ENCODE results near the gene RNASET2. TPM values are rescaled to one million over a fixed set of nuclear protein-coding genes. Genes with fewer than 3 reads are reported as not detected.

The RNASET2 gene
- total and polyA plus RNA-seq, 10 of the 15 experiments (the other 5 are each of a cell fraction or from before 2014, with no cell fraction given) = 5.5 to 225 (median 50.2) TPM

DNA sequence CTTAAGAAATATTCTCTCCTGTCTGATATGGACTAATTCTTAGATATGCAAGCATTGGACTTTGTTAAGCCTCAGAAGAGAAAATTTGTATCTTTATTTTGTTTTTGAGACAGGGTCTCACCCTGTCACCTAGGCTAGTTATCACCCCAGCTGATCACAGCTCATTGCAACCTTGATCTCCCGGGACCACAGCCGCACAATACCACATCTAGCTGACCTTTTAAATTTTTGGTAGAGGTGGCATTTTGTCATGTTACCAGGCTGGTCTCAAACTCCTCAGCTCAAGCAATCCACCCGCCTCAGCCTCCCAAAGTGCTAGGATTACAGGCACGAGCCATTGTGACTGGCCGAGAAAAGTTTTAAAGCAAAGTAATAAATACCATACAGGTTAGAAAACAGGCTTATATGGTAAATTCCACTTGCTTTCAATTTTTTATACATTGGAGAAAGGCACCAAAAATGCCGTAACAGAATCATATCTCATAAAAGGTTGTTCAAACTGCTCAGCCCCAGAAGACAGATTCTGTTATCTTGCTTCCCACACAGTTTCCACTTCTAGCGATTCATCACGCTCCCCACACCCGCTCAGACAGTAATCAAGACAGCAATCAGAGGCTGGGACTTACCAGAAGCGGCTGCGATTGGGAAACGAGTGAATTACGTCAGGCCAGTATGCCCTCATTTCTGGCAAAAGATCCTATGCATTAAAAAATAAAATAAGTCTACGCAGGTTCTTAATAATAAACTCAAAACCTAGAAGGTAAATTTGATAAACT lies 13.8 kb downstream of the RNASET2 start (continued):
- TF ChIP-seq HDAC2 (IDR thresholded peaks at IDR 0.05) (no peak), NR2F1 (conservative IDR thresholded peaks at IDR 0.05) (no peak)
- TF ChIP-seq, protein P1, sequence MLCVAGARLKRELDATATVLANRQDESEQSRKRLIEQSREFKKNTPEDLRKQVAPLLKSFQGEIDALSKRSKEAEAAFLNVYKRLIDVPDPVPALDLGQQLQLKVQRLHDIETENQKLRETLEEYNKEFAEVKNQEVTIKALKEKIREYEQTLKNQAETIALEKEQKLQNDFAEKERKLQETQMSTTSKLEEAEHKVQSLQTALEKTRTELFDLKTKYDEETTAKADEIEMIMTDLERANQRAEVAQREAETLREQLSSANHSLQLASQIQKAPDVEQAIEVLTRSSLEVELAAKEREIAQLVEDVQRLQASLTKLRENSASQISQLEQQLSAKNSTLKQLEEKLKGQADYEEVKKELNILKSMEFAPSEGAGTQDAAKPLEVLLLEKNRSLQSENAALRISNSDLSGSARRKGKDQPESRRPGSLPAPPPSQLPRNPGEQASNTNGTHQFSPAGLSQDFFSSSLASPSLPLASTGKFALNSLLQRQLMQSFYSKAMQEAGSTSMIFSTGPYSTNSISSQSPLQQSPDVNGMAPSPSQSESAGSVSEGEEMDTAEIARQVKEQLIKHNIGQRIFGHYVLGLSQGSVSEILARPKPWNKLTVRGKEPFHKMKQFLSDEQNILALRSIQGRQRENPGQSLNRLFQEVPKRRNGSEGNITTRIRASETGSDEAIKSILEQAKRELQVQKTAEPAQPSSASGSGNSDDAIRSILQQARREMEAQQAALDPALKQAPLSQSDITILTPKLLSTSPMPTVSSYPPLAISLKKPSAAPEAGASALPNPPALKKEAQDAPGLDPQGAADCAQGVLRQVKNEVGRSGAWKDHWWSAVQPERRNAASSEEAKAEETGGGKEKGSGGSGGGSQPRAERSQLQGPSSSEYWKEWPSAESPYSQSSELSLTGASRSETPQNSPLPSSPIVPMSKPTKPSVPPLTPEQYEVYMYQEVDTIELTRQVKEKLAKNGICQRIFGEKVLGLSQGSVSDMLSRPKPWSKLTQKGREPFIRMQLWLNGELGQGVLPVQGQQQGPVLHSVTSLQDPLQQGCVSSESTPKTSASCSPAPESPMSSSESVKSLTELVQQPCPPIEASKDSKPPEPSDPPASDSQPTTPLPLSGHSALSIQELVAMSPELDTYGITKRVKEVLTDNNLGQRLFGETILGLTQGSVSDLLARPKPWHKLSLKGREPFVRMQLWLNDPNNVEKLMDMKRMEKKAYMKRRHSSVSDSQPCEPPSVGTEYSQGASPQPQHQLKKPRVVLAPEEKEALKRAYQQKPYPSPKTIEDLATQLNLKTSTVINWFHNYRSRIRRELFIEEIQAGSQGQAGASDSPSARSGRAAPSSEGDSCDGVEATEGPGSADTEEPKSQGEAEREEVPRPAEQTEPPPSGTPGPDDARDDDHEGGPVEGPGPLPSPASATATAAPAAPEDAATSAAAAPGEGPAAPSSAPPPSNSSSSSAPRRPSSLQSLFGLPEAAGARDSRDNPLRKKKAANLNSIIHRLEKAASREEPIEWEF (IDR thresholded peaks at IDR 0.05; ENCODE audit: insufficient replicate concordance, low read depth, low read length) = no peak
- TF ChIP-seq, protein P2, sequence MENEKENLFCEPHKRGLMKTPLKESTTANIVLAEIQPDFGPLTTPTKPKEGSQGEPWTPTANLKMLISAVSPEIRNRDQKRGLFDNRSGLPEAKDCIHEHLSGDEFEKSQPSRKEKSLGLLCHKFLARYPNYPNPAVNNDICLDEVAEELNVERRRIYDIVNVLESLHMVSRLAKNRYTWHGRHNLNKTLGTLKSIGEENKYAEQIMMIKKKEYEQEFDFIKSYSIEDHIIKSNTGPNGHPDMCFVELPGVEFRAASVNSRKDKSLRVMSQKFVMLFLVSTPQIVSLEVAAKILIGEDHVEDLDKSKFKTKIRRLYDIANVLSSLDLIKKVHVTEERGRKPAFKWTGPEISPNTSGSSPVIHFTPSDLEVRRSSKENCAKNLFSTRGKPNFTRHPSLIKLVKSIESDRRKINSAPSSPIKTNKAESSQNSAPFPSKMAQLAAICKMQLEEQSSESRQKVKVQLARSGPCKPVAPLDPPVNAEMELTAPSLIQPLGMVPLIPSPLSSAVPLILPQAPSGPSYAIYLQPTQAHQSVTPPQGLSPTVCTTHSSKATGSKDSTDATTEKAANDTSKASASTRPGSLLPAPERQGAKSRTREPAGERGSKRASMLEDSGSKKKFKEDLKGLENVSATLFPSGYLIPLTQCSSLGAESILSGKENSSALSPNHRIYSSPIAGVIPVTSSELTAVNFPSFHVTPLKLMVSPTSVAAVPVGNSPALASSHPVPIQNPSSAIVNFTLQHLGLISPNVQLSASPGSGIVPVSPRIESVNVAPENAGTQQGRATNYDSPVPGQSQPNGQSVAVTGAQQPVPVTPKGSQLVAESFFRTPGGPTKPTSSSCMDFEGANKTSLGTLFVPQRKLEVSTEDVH (IDR thresholded peaks at IDR 0.05; ENCODE audit: low read depth, partially characterized antibody) = no peak

Measured in GM12878 (cell line).